GM19193 (cell line): ENCODE measurements around the gene IFNL1.
"Not testable (repeated sequence)": the region's sequence is repeated elsewhere in the genome, so short reads cannot be mapped to it uniquely, and the experiment has no call there.

Source experiments
- POLR2A ChIP-seq: IDR thresholded peaks from 4 replicates; pipeline ENCODE4 v1.6.1; 2011; ENCODE audit not compliant: insufficient read depth, insufficient read length; ENCODE audit errors: extremely low read depth

IFNL1 gene

GRCh38 chr19:39264306-39265290 is 31.6 kb upstream of the IFNL1 start:
- TF ChIP-seq POLR2A, result no peak

- TF ChIP-seq POLR2A, result no peak
These were observed 30.8 kb upstream of the IFNL1 start for GRCh38 chr19:39265321-39265916.

GRCh38 chr19:39268085-39268484 is 28.1 kb upstream of the IFNL1 start, which contains the start of gene IFNL2:
TSS of gene IFNL2 (plus strand) at chr19:39268396. CDS start at chr19:39268569, 173 bp downstream.
- TF ChIP-seq POLR2A, result not testable (repeated sequence)

- no peak for TF ChIP-seq POLR2A
These were observed 26.0 kb upstream of the IFNL1 start for GRCh38 chr19:39270036-39270871.

GRCh38 chr19:39275578-39275977 is 20.6 kb upstream of the IFNL1 start:
- no peak for TF ChIP-seq POLR2A

GRCh38 chr19:39276740-39277139 is 19.5 kb upstream of the IFNL1 start:
- TF ChIP-seq POLR2A, result no peak

GRCh38 chr19:39277598-39277997 is 18.6 kb upstream of the IFNL1 start:
- TF ChIP-seq POLR2A, result no peak

- no peak for TF ChIP-seq POLR2A
These were observed 14.2 kb upstream of the IFNL1 start for GRCh38 chr19:39282021-39282420.

- no peak for TF ChIP-seq POLR2A
These were observed 12.2 kb upstream of the IFNL1 start for GRCh38 chr19:39284032-39284431.

- TF ChIP-seq POLR2A, result no peak
These were observed 2.8 kb upstream of the IFNL1 start for GRCh38 chr19:39293394-39293793.

- TF ChIP-seq POLR2A, result no peak
These were observed 699 bp downstream of the IFNL1 start for GRCh38 chr19:39296906-39297305.

GRCh38 chr19:39297931-39298634 is 1.9 kb downstream of the IFNL1 start:
- no peak for TF ChIP-seq POLR2A

GRCh38 chr19:39299404-39299803 is 3.2 kb downstream of the IFNL1 start:
- no peak for TF ChIP-seq POLR2A

GRCh38 chr19:39299832-39300231 is 3.6 kb downstream of the IFNL1 start:
- no peak for TF ChIP-seq POLR2A
